NCI-H1436 (cell line): ENCODE measurements around the gene TAF11L10.
"Not testable (repeated sequence)": the region's sequence is repeated elsewhere in the genome, so short reads cannot be mapped to it uniquely, and the experiment has no call there.

Source experiments
- DNase-seq: peaks from one replicate; lab custom pipeline; 2025; lab: John Stamatoyannopoulos, UW

The TAF11L10 gene

DNA sequence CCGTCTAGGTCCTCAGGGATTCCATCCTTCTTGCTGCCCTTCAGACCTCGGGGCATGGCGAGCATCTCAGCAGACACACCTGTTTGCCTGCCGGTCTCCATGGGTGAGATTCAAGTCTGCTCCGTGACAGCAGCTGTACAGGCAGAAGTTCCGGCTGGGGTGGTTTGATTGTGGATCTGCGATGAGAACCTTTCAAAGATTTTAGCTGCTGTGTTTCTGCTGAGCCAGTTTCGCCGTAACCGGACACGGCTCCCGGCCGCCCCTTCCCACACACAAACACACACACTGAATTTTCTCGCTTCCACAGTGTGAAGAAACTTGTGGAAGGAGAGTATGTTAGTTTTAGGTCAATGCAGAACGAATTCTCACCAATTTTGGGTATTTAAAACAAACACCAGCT, at the start of gene TAF11L10:
TAF11L10 (minus strand) TSS at position 101 of the 400 bp plus-strand sequence.
- not testable (repeated sequence) for DNase-seq

GRCh38 chr5:17634160-17634559, 36.5 kb upstream of the TAF11L10 start, which contains the start of gene TAF11L14:
Gene TAF11L14 (plus strand): TSS chr5:17634460.
- no peak for DNase-seq

DNA sequence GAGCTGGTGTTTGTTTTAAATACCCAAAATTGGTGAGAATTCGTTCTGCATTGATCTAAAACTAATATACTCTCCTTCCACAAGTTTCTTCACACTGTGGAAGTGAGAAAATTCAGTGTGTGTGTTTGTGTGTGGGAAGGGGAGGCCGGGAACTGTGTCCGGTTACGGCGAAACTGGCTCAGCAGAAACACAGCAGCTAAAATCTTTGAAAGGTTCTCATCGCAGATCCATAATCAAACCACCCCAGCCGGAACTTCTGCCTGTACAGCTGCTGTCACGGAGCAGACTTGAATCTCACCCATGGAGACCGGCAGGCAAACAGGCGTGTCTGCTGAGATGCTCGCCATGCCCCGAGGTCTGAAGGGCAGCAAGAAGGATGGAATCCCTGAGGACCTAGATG, 34.2 kb upstream of the TAF11L10 start, which contains the start of gene TAF11L13:
TAF11L13 (plus strand) TSS at position 301 of the 400 bp plus-strand sequence.
- DNase-seq, result not testable (repeated sequence)

DNA sequence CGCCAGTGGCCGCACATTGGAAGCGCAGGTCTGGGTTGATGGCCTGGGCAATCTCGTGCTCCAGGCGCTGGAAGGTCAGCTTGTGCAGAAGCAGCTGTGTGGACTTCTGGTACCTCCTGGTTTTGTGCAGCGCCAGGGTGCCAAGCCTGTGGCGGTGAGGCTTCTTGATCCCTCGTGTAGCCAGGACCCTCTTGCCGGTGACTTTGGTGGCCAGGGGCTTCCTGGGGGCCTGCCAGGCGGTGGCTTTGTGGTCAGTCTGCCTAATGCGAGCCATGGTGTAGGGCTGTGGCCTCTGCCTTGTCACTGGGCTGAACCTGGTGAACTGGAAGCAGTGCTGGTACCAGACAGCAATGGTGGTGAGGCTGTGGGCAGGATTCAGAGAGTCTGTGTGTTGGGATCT, 28.1 kb upstream of the TAF11L10 start:
- no peak for DNase-seq

- peak; percentile 27 for DNase-seq
Measured at GRCh38 chr5:17620627-17621026, 23.0 kb upstream of the TAF11L10 start.

DNA sequence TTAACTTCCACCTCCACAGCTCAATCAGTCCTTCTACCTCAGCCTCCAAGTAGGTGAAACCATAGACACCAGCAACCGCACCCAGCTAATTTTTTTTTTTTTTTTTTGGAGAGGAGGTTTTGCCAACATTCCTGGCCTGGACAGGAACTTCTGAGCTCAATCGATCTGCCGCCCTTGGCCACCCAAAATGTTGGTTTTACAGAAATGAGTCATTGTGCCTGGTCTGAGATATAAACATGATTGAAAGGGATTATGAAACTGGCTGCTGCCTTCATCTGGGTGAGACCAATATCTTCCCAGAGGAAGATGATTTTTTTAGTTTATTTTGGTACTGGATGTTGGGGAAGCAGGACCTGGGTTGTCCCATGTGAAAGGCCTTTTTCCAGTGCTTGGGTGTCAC, 21.7 kb upstream of the TAF11L10 start:
- no peak for DNase-seq

DNA sequence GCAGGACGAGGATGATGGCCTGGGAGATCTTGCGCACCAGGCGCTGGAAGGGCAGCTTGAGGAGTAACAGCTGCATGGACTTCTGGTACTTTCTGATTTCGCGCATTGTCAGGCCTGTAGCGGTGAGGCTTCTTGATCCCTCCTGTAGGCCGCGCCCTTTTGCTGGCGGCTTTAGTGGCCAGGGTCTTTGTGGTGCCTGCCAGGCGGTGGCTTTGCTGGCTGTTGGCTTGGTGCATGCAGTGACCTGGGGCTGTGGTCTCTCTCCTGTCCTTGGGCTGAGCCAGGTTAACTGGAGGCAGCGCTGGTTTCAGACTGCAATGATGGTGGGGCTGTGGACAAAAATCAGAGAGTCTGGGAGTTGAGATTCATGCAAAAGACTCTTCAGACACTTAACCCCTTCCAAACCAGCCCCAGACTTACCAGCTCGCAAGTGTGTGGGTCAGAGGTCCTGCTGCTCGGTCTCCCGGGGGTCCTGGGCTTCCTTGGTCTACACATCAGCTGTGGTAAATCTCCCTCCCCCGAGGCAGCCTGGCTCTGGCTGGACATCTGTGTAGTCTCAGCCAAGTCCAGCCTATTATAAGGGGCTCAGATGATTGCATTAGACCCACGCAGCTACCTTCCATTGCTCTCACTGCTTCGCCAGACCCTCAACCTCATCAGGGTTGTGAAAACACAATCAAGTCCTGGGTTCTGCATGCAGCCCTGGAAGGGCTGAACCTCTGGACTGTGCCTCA, 17.4 kb upstream of the TAF11L10 start:
- no peak for DNase-seq

DNA sequence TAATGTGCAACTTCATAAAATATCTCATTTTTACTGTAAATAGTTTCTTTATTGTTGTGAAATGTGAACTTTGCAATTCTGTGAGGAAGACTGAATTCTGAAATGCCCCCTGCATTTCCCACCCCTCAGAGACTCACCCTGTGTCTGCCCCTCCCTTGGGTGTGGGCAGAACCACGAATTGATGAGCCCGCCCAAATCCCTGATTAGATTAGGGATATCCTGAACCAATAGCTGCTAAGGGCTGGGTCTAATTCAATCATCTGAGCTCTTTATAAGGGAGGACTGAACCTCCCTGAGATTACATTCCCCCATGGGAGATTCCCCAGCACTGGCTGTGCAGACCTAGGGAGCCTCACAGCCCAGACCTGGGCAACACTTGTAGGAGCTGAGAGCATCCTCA, 12.5 kb upstream of the TAF11L10 start, which contains the start of gene TAF11L12:
TAF11L12 (plus strand) TSS at position 301 of the 400 bp plus-strand sequence.
- not testable (repeated sequence) for DNase-seq

DNA sequence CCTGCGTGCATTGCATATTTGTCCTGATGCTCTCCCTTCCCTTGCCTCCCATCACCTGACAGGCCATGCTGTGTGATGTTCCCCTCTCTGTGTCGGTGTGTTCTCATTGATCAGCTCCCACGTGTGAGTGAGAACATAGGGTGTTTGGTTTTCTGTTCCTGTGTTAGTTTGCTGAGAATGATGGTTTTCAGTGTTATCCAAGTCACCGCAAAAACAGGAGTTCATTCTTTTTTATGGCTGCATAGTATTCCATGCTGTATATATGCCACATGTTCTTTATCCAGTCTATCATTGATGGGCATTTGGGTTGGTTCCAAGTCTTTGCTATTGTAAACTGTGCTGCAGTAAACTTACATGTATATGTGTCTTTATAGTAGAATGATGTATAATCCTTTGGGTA, 9.8 kb upstream of the TAF11L10 start:
- not testable (repeated sequence) for DNase-seq

DNA sequence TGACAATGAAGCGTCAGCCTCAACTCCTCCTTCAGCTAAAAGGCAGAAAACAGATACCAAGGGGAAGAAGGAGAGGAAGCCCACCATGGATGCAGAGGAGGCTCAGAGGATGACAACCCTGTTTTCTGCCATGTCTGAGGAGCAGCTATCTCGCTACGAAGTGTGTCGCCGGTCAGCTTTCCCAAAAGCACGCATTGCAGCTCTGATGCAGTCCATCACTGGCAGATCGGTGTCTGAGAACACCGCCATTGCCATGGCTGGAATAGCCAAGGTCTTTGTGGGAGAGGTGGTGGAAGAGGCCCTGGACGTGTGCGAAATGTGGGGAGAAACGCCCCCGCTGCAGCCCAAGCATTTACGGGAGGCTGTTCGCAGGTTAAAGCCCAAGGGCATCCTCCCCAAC, 7.3 kb upstream of the TAF11L10 start:
- no peak for DNase-seq

DNA sequence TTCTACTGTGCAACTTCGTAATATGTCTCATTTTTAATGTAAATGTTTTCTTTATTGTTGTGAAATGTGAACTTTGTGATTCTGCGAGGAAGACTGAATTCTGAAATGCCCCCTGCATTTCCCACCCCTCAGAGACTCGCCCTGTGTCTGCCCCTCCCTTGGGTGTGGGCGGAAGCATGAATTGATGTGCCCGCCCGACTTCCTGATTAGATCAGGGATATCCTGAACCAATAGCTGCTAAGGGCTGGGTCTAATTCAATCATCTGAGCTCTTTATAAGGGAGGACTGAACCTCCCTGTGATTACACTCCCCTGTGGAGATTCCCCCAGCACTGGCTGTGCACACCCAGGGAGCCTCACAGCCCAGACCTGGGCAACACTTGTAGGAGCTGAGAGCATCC, 6.3 kb upstream of the TAF11L10 start, which contains the start of gene TAF11L11:
TAF11L11 (plus strand) TSS at position 304 of the 400 bp plus-strand sequence.
- not testable (repeated sequence) for DNase-seq

- not testable (repeated sequence) for DNase-seq
Measured at GRCh38 chr5:17594255-17594654, 3.4 kb downstream of the TAF11L10 start, which contains the start of gene TAF11L9. Gene TAF11L9 (minus strand): TSS chr5:17594394.

DNA sequence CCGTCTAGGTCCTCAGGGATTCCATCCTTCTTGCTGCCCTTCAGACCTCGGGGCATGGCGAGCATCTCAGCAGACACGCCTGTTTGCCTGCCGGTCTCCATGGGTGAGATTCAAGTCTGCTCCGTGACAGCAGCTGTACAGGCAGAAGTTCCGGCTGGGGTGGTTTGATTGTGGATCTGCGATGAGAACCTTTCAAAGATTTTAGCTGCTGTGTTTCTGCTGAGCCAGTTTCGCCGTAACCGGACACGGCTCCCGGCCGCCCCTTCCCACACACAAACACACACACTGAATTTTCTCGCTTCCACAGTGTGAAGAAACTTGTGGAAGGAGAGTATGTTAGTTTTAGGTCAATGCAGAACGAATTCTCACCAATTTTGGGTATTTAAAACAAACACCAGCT, 6.8 kb downstream of the TAF11L10 start, which contains the start of gene TAF11L8:
TAF11L8 (minus strand) TSS at position 101 of the 400 bp plus-strand sequence.
- not testable (repeated sequence) for DNase-seq

GRCh38 chr5:17585658-17586057, 12.0 kb downstream of the TAF11L10 start, which contains the start of gene TAF11L7:
Gene TAF11L7 (minus strand): TSS chr5:17585758.
- DNase-seq, result not testable (repeated sequence)
